H9 (cell line): ENCODE results near the gene RAB17. TPM values are rescaled to one million over a fixed set of nuclear protein-coding genes. Genes with fewer than 3 reads are reported as not detected.
"Not testable (repeated sequence)": the region's sequence is repeated elsewhere in the genome, so short reads cannot be mapped to it uniquely, and the experiment has no call there.

Source experiments
- DNase-seq: peaks from one replicate; pipeline ENCODE4 v3.0.0-alpha.2; 2017
- H2AFZ ChIP-seq: one replicate; pipeline ENCODE4 v1.6.1; 2013; ENCODE audit warnings: mild to moderate bottlenecking, low read length, control low read depth, moderate library complexity
- H2AK5ac ChIP-seq: 2 replicates; pipeline ENCODE4 v1.6.1; 2013; ENCODE audit warnings: low read length, control low read depth, mixed read lengths; ENCODE audit not compliant: insufficient read length
- H2BK120ac ChIP-seq: one replicate; pipeline ENCODE4 v1.6.1; 2013; ENCODE audit warnings: low read depth, mild to moderate bottlenecking, low read length, control low read depth, inconsistent platforms; ENCODE audit not compliant: poor library complexity, severe bottlenecking
- H2BK12ac ChIP-seq: 2 replicates; pipeline ENCODE4 v1.6.1; 2013; ENCODE audit warnings: low read length, control low read depth, mixed read lengths, low read depth; ENCODE audit not compliant: insufficient read length
- H2BK15ac ChIP-seq: 2 replicates; pipeline ENCODE4 v1.6.1; 2013; ENCODE audit warnings: low read depth, low read length, control low read depth
- H2BK20ac ChIP-seq: one replicate; pipeline ENCODE4 v1.6.1; 2013; ENCODE audit warnings: low read depth, mild to moderate bottlenecking, low read length, control low read depth, inconsistent platforms; ENCODE audit not compliant: poor library complexity, severe bottlenecking
- H2BK5ac ChIP-seq: 2 replicates; pipeline ENCODE4 v1.6.1; 2013; ENCODE audit warnings: low read length, control low read depth, mixed read lengths; ENCODE audit not compliant: insufficient read length
- H3K14ac ChIP-seq: 2 replicates; pipeline ENCODE4 v1.6.1; 2013; ENCODE audit warnings: low read length, control low read depth; ENCODE audit not compliant: insufficient read depth
- H3K18ac ChIP-seq: 2 replicates; pipeline ENCODE4 v1.6.1; 2013; ENCODE audit warnings: low read depth, mild to moderate bottlenecking, mixed read lengths, low read length, control low read depth; ENCODE audit not compliant: insufficient read length
- H3K23ac ChIP-seq: 2 replicates; pipeline ENCODE4 v1.6.1; 2013; ENCODE audit warnings: low read length, control low read depth, mixed read lengths, low read depth; ENCODE audit not compliant: insufficient read length
- H3K23me2 ChIP-seq: 2 replicates; pipeline ENCODE4 v1.6.1; 2013; ENCODE audit warnings: low read depth, mild to moderate bottlenecking, mixed read lengths, low read length, control low read depth; ENCODE audit not compliant: insufficient read length, poor library complexity, severe bottlenecking
- H3K27ac ChIP-seq: 2 replicates; pipeline ENCODE4 v1.5.1; 2013; ENCODE audit warnings: low read length, control low read depth, mixed read lengths, low read depth; ENCODE audit not compliant: insufficient read length
- H3K27me3 ChIP-seq: 2 replicates; pipeline ENCODE4 v1.6.1; 2013; ENCODE audit warnings: low read length, control low read depth, inconsistent platforms; ENCODE audit not compliant: insufficient read depth
- H3K4ac ChIP-seq: 2 replicates; pipeline ENCODE4 v1.6.1; 2013; ENCODE audit warnings: low read depth, mild to moderate bottlenecking, control low read depth, inconsistent platforms, low read length, moderate library complexity
- H3K4me1 ChIP-seq: 2 replicates; pipeline ENCODE4 v1.6.1; 2013; ENCODE audit warnings: low read length, control low read depth, inconsistent platforms; ENCODE audit not compliant: insufficient read depth
- H3K4me2 ChIP-seq: 2 replicates; pipeline ENCODE4 v1.6.1; 2013; ENCODE audit warnings: low read length, control low read depth, mixed read lengths; ENCODE audit not compliant: insufficient read length, insufficient read depth
- H3K56ac ChIP-seq: 2 replicates; pipeline ENCODE4 v1.6.1; 2013; ENCODE audit warnings: low read depth, mild to moderate bottlenecking, mixed read lengths, low read length, control low read depth; ENCODE audit not compliant: insufficient read length
- H3K79me1 ChIP-seq: 2 replicates; pipeline ENCODE4 v1.6.1; 2013; ENCODE audit warnings: low read depth, mild to moderate bottlenecking, moderate library complexity, low read length, control low read depth, inconsistent platforms; ENCODE audit not compliant: insufficient read depth, poor library complexity, severe bottlenecking
- H3K79me2 ChIP-seq: 2 replicates; pipeline ENCODE4 v1.6.1; 2013; ENCODE audit warnings: low read length, control low read depth, inconsistent platforms; ENCODE audit not compliant: insufficient read depth
- H3K9ac ChIP-seq: 2 replicates; pipeline ENCODE4 v1.6.1; 2013; ENCODE audit warnings: low read length, control low read depth, mixed read lengths; ENCODE audit not compliant: insufficient read length; ENCODE audit errors: extremely low read depth
- H3K9me3 ChIP-seq: one replicate; pipeline ENCODE4 v1.6.1; 2013; ENCODE audit warnings: low read depth, low read length, inconsistent platforms; ENCODE audit not compliant: control insufficient read depth
- H3T11ph ChIP-seq: one replicate; pipeline ENCODE4 v1.6.1; 2013; ENCODE audit warnings: mild to moderate bottlenecking, low read length, control low read depth, inconsistent platforms
- H4K20me1 ChIP-seq: one replicate; pipeline ENCODE4 v1.6.1; 2013; ENCODE audit not compliant: control insufficient read depth, insufficient read length, insufficient read depth
- H4K5ac ChIP-seq: 2 replicates; pipeline ENCODE4 v1.6.1; 2013; ENCODE audit warnings: low read depth, mild to moderate bottlenecking, mixed read lengths, low read length, control low read depth; ENCODE audit not compliant: insufficient read length
- H4K8ac ChIP-seq: replicated peaks from 2 replicates; pipeline ENCODE4 v1.6.1; 2013; ENCODE audit warnings: low read length, control low read depth, mixed read lengths, low read depth; ENCODE audit not compliant: insufficient read length
- H4K91ac ChIP-seq: 2 replicates; pipeline ENCODE4 v1.6.1; 2013; ENCODE audit warnings: low read depth, mild to moderate bottlenecking, moderate library complexity, mixed read lengths, low read length, control low read depth; ENCODE audit not compliant: insufficient read length
- H3K27ac Mint-ChIP-seq, 3 experiments: 2 replicates in 2 of 3; 3 replicates in 1 of 3; pipeline ENCODE4 v1.8.0; 2020 to 2021; ENCODE audit warnings: mixed read lengths in 3 of 3, mild to moderate bottlenecking in 1 of 3, moderate library complexity in 1 of 3
- H3K27me3 Mint-ChIP-seq: 2 replicates; pipeline ENCODE4 v1.8.0; 2021; ENCODE audit warnings: low read depth, mild to moderate bottlenecking, moderate library complexity, mixed read lengths
- H3K36me3 Mint-ChIP-seq, 3 experiments: 2 replicates in 2 of 3; 3 replicates in 1 of 3; pipeline ENCODE4 v1.8.0; 2020 to 2021; ENCODE audit warnings: low read depth in 3 of 3, mixed read lengths in 3 of 3; ENCODE audit not compliant: insufficient read depth in 1 of 3
- H3K4me1 Mint-ChIP-seq, 2 experiments: 2 replicates each; pipeline ENCODE4 v1.8.0; 2020; ENCODE audit warnings: mixed read lengths in 2 of 2
- H3K4me3 Mint-ChIP-seq, 2 experiments: 2 replicates in 1 of 2; 3 replicates in 1 of 2; pipeline ENCODE4 v1.8.0; 2020 to 2021; ENCODE audit warnings: mild to moderate bottlenecking in 2 of 2, mixed read lengths in 2 of 2, moderate library complexity in 1 of 2
- H3K9me3 Mint-ChIP-seq, 2 experiments: 2 replicates in 1 of 2; 3 replicates in 1 of 2; pipeline ENCODE4 v1.8.0; 2020; ENCODE audit warnings: mild to moderate bottlenecking in 2 of 2, mixed read lengths in 2 of 2, moderate library complexity in 1 of 2
- CTCF ChIP-seq: fragments of 200-600 bp; sonication (generic); conservative IDR thresholded peaks from 3 replicates; pipeline ENCODE4 v1.8.0; 2021; ENCODE audit warnings: antibody characterized with exemption, mild to moderate bottlenecking
- WGBS: extraction: QIAGEN DNeasy Blood & Tissue Kit; methylation state at CpG from one replicate; pipeline ENCODE4 v1.1.7; 2013; ENCODE audit warnings: missing lambda C conversion rate, low lambda C conversion rate, mixed read lengths; ENCODE audit not compliant: insufficient read length; ENCODE audit errors: extremely low coverage; 5-methylcytosine and 5-hydroxymethylcytosine counted together
- total RNA-seq: library from RNA; stranded (reverse); gene quantifications from 2 replicates; pipeline ENCODE4 v1.2.1, GENCODE V29; 2021

The RAB17 gene
- total RNA-seq, 1 experiment from 2014 or later = 31.9 TPM

GRCh38 chr2:237596520-237597195, 6.1 kb upstream of the RAB17 start:
- Mint-ChIP-seq H3K4me1 (peaks cover 66 to 78% of the 10 kb centered on the region in 2 experiments), H3K9me3 (no peaks in the 10 kb centered on the region)
- no CpG with 5 or more reads among the region's 13 CpGs for WGBS

DNA sequence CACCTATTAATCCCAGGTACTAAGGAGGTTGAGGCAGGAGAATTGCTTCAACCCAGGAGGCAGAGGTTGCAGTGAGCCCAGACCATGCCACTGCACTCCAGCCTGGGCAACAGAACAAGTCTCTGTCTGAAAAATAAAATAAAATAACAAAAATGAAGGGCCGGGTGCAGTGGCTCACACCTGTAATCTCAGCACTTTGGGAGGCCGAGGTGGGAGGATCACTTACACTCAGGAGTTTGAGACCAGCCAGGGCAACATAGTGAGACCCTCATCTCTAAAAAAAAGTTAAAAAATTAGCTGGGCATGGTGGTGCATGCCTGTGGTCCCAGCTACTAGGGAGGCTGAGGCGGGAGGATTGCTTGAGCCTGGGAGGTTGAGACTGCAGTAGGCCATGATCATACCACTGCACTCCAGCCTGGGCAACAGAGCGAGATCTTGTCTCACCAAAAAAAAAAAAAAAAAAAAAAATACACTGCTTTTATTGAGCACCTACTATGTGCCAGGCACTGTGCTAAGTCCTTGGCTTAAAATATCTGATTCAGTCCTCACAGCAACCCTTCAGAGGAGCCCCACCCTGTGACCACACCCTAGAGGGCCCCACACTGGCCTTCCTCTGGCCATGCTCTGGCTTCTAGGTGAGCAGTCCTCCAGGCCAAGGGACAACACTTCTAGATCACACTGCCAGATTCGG, 5.4 kb upstream of the RAB17 start:
- H2AK5ac ChIP-seq, H3K27ac ChIP-seq, DNase-seq, H3K27me3 ChIP-seq, H4K20me1 ChIP-seq, H3K4ac ChIP-seq, H2BK12ac ChIP-seq, H2BK20ac ChIP-seq, H3K23ac ChIP-seq, H2BK5ac ChIP-seq, H3K27me3 Mint-ChIP-seq, H3K27ac Mint-ChIP-seq, H3K9ac ChIP-seq, H3K23me2 ChIP-seq, H2AFZ ChIP-seq, H3K9me3 ChIP-seq, H3K14ac ChIP-seq, H3T11ph ChIP-seq, H3K36me3 Mint-ChIP-seq, H4K91ac ChIP-seq, H3K56ac ChIP-seq, H2BK15ac ChIP-seq, H3K4me2 ChIP-seq, H3K79me1 ChIP-seq, H3K79me2 ChIP-seq, H3K18ac ChIP-seq, H4K5ac ChIP-seq, H3K4me3 Mint-ChIP-seq, H4K8ac ChIP-seq, H3K9me3 Mint-ChIP-seq, H2BK120ac ChIP-seq: not testable (repeated sequence)
- peaks cover 14% of the 10 kb centered on the region; the same call in 1 of the 2 replicates for H3K4me1 ChIP-seq
- WGBS = no CpG with 5 or more reads among the region's 5 CpGs
- H3K4me1 Mint-ChIP-seq = peaks cover 66 to 78% of the 10 kb centered on the region in 2 experiments

More at GRCh38 chr2:237596520-237597195, 6.1 kb upstream of the RAB17 start:
- H3K4ac ChIP-seq = no peak overlapping the region
- H3K4me2 ChIP-seq = no peak overlapping the region
- no peak for TF ChIP-seq CTCF
- no peaks in the 10 kb centered on the region for H3K23me2 ChIP-seq
- no peak for DNase-seq
- H3K4me1 ChIP-seq = peaks cover 14% of the 10 kb centered on the region; the same call in 1 of the 2 replicates
- no peak overlapping the region for H3K18ac ChIP-seq
- no peak overlapping the region for H3K56ac ChIP-seq
- no peaks in the 10 kb centered on the region; a peak in 2 of 7 replicates for H3K36me3 Mint-ChIP-seq
- no peak overlapping the region for H3K9ac ChIP-seq
- H3K23ac ChIP-seq = no peak overlapping the region
- H3K79me2 ChIP-seq = no peaks in the 10 kb centered on the region
- no peak overlapping the region for H2BK5ac ChIP-seq
- H3K27me3 ChIP-seq = no peaks in the 10 kb centered on the region
- H3K4me3 Mint-ChIP-seq = no peak overlapping the region
- no peak overlapping the region for H2BK20ac ChIP-seq
- H3K79me1 ChIP-seq = no peaks in the 10 kb centered on the region
- H4K8ac ChIP-seq = no peak overlapping the region
- H3K27ac Mint-ChIP-seq = no peak overlapping the region; a peak in 1 of 7 replicates
- H3K27me3 Mint-ChIP-seq = peaks cover 7% of the 10 kb centered on the region
- no peak overlapping the region for H2AFZ ChIP-seq
- H3K14ac ChIP-seq = no peak overlapping the region
- no peaks in the 10 kb centered on the region for H4K20me1 ChIP-seq
- H4K91ac ChIP-seq = no peak overlapping the region
- H2BK12ac ChIP-seq = no peak overlapping the region
- no peak overlapping the region for H2BK120ac ChIP-seq
- H2AK5ac ChIP-seq = no peak overlapping the region
- H3T11ph ChIP-seq = no peak overlapping the region
- H4K5ac ChIP-seq = no peak overlapping the region
- H3K9me3 ChIP-seq = no peaks in the 10 kb centered on the region
- H2BK15ac ChIP-seq = no peak overlapping the region
- no peak overlapping the region for H3K27ac ChIP-seq
